ENCODE data around the gene CRACDL. TPM values are rescaled to one million over a fixed set of nuclear protein-coding genes. Genes with fewer than 3 reads are reported as not detected.

The CRACDL gene
- polyA plus RNA-seq, 1 of the 3 experiments (the other 2 are of a cell fraction) = not detected

- DNase-seq = no peak
- Histone ChIP-seq H3K4me2 (no peak overlapping the region), H3K9me3 (no peaks in the 10 kb centered on the region), H3F3A (replicated peaks; ENCODE audit: insufficient read depth) (no peaks in the 10 kb centered on the region), H4K20me1 (ENCODE audit: insufficient read depth) (no peaks in the 10 kb centered on the region), H3K27ac (ENCODE audit: low read depth in 2 of 2, low read length in 1 of 2) (no peak overlapping the region), H3K4me3 (ENCODE audit: low read depth in 2 of 2, low read length in 1 of 2) (no peak overlapping the region), H3K9ac (no peak overlapping the region), H3K27me3 (ENCODE audit: insufficient read depth) (no peaks in the 10 kb centered on the region), H3K4me1 (ENCODE audit: control insufficient read depth in 1 of 2, insufficient read depth in 2 of 2, low read depth in 1 of 2, low read length in 1 of 2) (peaks cover 0 to 28% of the 10 kb centered on the region in 2 experiments; a peak in 2 of 4 replicates), H2AFZ (ENCODE audit: low read depth) (no peak overlapping the region), H3K36me3 (replicated peaks in 1 of 2; ENCODE audit: control insufficient read depth in 1 of 2, insufficient read depth in 2 of 2, low read length in 1 of 2) (no peaks in the 10 kb centered on the region), H3K9me2 (no peaks in the 10 kb centered on the region), H3K79me2 (ENCODE audit: insufficient read depth) (no peaks in the 10 kb centered on the region)
- POLR2A ChIA-PET = no interaction called here
- CTCF ChIA-PET = no interaction called here
- 44% methylated on average over 3 of the region's 4 CpGs for WGBS (ENCODE audit: low lambda C conversion rate)
- no peak for TF ChIP-seq MEF2A (IDR thresholded peaks at IDR 0.05; ENCODE audit: borderline replicate concordance, low read depth)
- TF ChIP-seq GABPA (IDR thresholded peaks at IDR 0.05; ENCODE audit: low read depth) = no peak
- TF ChIP-seq IRF3 (IDR thresholded peaks at IDR 0.05; ENCODE audit: low read depth, low read length) = no peak
- TF ChIP-seq MAX (IDR thresholded peaks at IDR 0.05; ENCODE audit: low read depth) = no peak
- TF ChIP-seq FOSL2 (IDR thresholded peaks at IDR 0.05; ENCODE audit: borderline replicate concordance, low read depth) = no peak
- no peak for TF ChIP-seq RAD21 (IDR thresholded peaks at IDR 0.05; ENCODE audit: low read length)
- TF ChIP-seq JUND (IDR thresholded peaks at IDR 0.05) = no peak
- no peak for TF ChIP-seq USF1 (IDR thresholded peaks at IDR 0.05; ENCODE audit: borderline replicate concordance, low read depth)
- no peak for TF ChIP-seq TAF1 (IDR thresholded peaks at IDR 0.05; ENCODE audit: borderline replicate concordance, low read depth, low read length)
- TF ChIP-seq NRF1 (IDR thresholded peaks at IDR 0.05; ENCODE audit: low read depth, low read length) = no peak
- no peak for TF ChIP-seq PBX3 (IDR thresholded peaks at IDR 0.05)
- TF ChIP-seq RXRA (IDR thresholded peaks at IDR 0.05; ENCODE audit: borderline replicate concordance, low read depth) = no peak
- no peak for TF ChIP-seq MXI1 (IDR thresholded peaks at IDR 0.05; ENCODE audit: low read depth, low read length)
- TF ChIP-seq FOXJ3 (CRISPR knock-in tag; IDR thresholded peaks at IDR 0.05) = no peak
- no peak for TF ChIP-seq REST (IDR thresholded peaks at IDR 0.05; ENCODE audit: low read depth, low read length)
- TF ChIP-seq FOXM1 (IDR thresholded peaks at IDR 0.05; ENCODE audit: low read depth) = no peak
Measured at GRCh38 chr2:98809116-98809515, 126.9 kb downstream of the CRACDL start.

Measured in SK-N-SH (cell line).